Activated CD4-positive, alpha-beta T cell treated with anti-CD3 and anti-CD28 coated beads for 36 hours (primary cell): Measurements from ENCODE around the gene OR5AN1. TPM values are rescaled to one million over a fixed set of nuclear protein-coding genes. Genes with fewer than 3 reads are reported as not detected.

Source experiments
- total RNA-seq, 2 experiments: library from RNA; stranded (reverse); gene quantifications; one replicate each; pipeline ENCODE4 v1.2.3, GENCODE V29; 2021

Gene OR5AN1
- total RNA-seq, 2 experiments from 2014 or later: not detected

Other genes with a start within 250 kb of the OR5AN1 start
- 100 to 1,000 TPM in 1 of 2 experiments, 10 to 100 TPM in 1; 87.9 to 135 TPM for gene FAM111A, start 216.0 kb upstream of the OR5AN1 start, total RNA-seq
- gene DTX4, start 186.8 kb upstream of the OR5AN1 start, total RNA-seq: under 1 TPM; 0.07 to 0.11 TPM
- not detected for gene MPEG1, start 146.0 kb upstream of the OR5AN1 start, total RNA-seq
- gene OR5A2, start 67.5 kb downstream of the OR5AN1 start, total RNA-seq: not detected
- not detected for gene OR5A1, start 77.6 kb downstream of the OR5AN1 start, total RNA-seq
- gene OR4D6, start 98.1 kb downstream of the OR5AN1 start, total RNA-seq: not detected
- not detected for gene OR4D10, start 114.4 kb downstream of the OR5AN1 start, total RNA-seq
- gene OR4D11, start 144.7 kb downstream of the OR5AN1 start, total RNA-seq: not detected
- not detected for gene OR4D9, start 152.6 kb downstream of the OR5AN1 start, total RNA-seq